PC-9 (cell line): Measurements from ENCODE around the gene CTSW. TPM values are rescaled to one million over a fixed set of nuclear protein-coding genes. Genes with fewer than 3 reads are reported as not detected.

Experiments used
- BruUV-seq: library from RNA; stranded (reverse); fragments of 400-500 nt; replicated peaks from 2 replicates; lab custom pipeline; 2021; lab: Mats Ljungman, UMichigan
- CTCF ChIA-PET: fragments of 300-600 bp; sonication (Branson Sonifier 250); formaldehyde crosslinking; loops from one replicate; lab custom pipeline; 2022; ENCODE audit warnings: antibody characterized with exemption; lab: Charles Lee
- POLR2A ChIA-PET: fragments of 300-600 bp; sonication (Branson Sonifier 250); formaldehyde crosslinking; loops from one replicate; lab custom pipeline; 2022; ENCODE audit warnings: antibody characterized with exemption; ENCODE audit not compliant: unreplicated experiment; lab: Charles Lee
- DNase-seq, 2 experiments: peaks; one replicate each; pipeline versions ENCODE4 v3.0.0 to v3.0.0-alpha.2; 2015 to 2022; ENCODE audit warnings: mixed read lengths in 1 of 2
- H2AFZ ChIP-seq: fragments of 200-600 bp; sonication (generic); 2 replicates; pipeline ENCODE4 v1.8.1; 2017; ENCODE audit warnings: antibody characterized with exemption
- H3F3A ChIP-seq: fragments of 200-600 bp; sonication (generic); 2 replicates; pipeline ENCODE4 v1.8.1; 2017; ENCODE audit warnings: antibody characterized with exemption, mild to moderate bottlenecking, low read depth; ENCODE audit not compliant: insufficient read depth
- H3K27ac ChIP-seq: fragments of 200-600 bp; sonication (generic); 2 replicates; pipeline ENCODE4 v1.6.1; 2016; ENCODE audit warnings: mixed run types
- H3K27me3 ChIP-seq: fragments of 200-600 bp; sonication (generic); 2 replicates; pipeline ENCODE4 v1.6.1; 2016; ENCODE audit warnings: low read depth, mixed run types; ENCODE audit not compliant: insufficient read depth
- H3K36me3 ChIP-seq: fragments of 200-600 bp; sonication (generic); 2 replicates; pipeline ENCODE4 v1.6.1; 2016; ENCODE audit warnings: low read depth, mixed run types
- H3K4me1 ChIP-seq: fragments of 200-600 bp; sonication (generic); replicated peaks from 2 replicates; pipeline ENCODE4 v1.6.1; 2016; ENCODE audit warnings: mixed run types; ENCODE audit not compliant: insufficient read depth
- H3K4me2 ChIP-seq: fragments of 200-600 bp; sonication (generic); 2 replicates; pipeline ENCODE4 v1.6.1; 2017; ENCODE audit warnings: mixed run types
- H3K4me3 ChIP-seq: fragments of 200-600 bp; sonication (generic); 2 replicates; pipeline ENCODE4 v1.6.1; 2016; ENCODE audit warnings: mixed run types
- H3K79me2 ChIP-seq: fragments of 200-600 bp; sonication (generic); 2 replicates; pipeline ENCODE4 v1.6.1; 2017; ENCODE audit warnings: low read depth, mixed run types
- H3K9me2 ChIP-seq: fragments of 200-600 bp; sonication (generic); 2 replicates; pipeline ENCODE4 v1.8.1; 2017; ENCODE audit warnings: mild to moderate bottlenecking; ENCODE audit not compliant: insufficient read depth
- H3K9me3 ChIP-seq: fragments of 200-600 bp; sonication (generic); 2 replicates; pipeline ENCODE4 v1.8.1; 2016; ENCODE audit warnings: low read depth; ENCODE audit not compliant: insufficient read depth
- H4K20me1 ChIP-seq: fragments of 200-600 bp; sonication (generic); 2 replicates; pipeline ENCODE4 v1.8.1; 2017; ENCODE audit not compliant: insufficient read depth
- CTCF ChIP-seq: fragments of 200-600 bp; sonication (generic); conservative IDR thresholded peaks from 2 replicates; pipeline ENCODE4 v1.6.1; 2017; ENCODE audit warnings: mixed run types, antibody characterized with exemption, mild to moderate bottlenecking, moderate library complexity
- EZH2 ChIP-seq: fragments of 200-600 bp; sonication (generic); IDR thresholded peaks from 2 replicates; pipeline ENCODE4 v1.8.0; 2017; ENCODE audit warnings: antibody characterized with exemption, low read depth
- intact Hi-C: fragments of 100-400 bp; cut with micrococcal nuclease; formaldehyde crosslinking; loops from one replicate; pipeline ENCODE4 v1.10.0; 2022; ENCODE audit not compliant: unreplicated experiment
- total RNA-seq: library from RNA; stranded (reverse); gene quantifications from 2 replicates; pipeline ENCODE4 v1.2.3, GENCODE V29; 2021

Gene CTSW
- total RNA-seq, 1 experiment from 2014 or later, result not detected

GRCh38 chr11:65927904-65928397 is 48.3 kb downstream of the CTSW start:
- Histone ChIP-seq H3K9me3 (no peaks in the 10 kb centered on the region), H3K36me3 (no peaks in the 10 kb centered on the region), H3K27me3 (no peaks in the 10 kb centered on the region), H3K9me2 (no peaks in the 10 kb centered on the region), H3K27ac (no peak overlapping the region), H3K79me2 (no peaks in the 10 kb centered on the region), H2AFZ (no peak overlapping the region), H3K4me2 (no peak overlapping the region), H3K4me1 (no peaks in the 10 kb centered on the region), H3K4me3 (no peak overlapping the region), H3F3A (peaks cover 18% of the 10 kb centered on the region; the same call in 1 of the 2 replicates), H4K20me1 (no peaks in the 10 kb centered on the region)
- POLR2A ChIA-PET, result no interaction called here
- no peak for TF ChIP-seq EZH2
- no peak for TF ChIP-seq CTCF
- CTCF ChIA-PET, result no interaction called here
- BruUV-seq, result no TSS peak
- intact Hi-C loops, result no loop called here
- DNase-seq, result no peak

- Histone ChIP-seq H3K9me2 (no peaks in the 10 kb centered on the region), H3F3A (peaks cover 18% of the 10 kb centered on the region; the same call in 1 of the 2 replicates), H3K9me3 (no peaks in the 10 kb centered on the region), H3K4me3 (no peak overlapping the region), H3K4me1 (no peaks in the 10 kb centered on the region), H3K79me2 (no peaks in the 10 kb centered on the region), H3K4me2 (no peak overlapping the region), H3K27me3 (no peaks in the 10 kb centered on the region), H3K27ac (no peak overlapping the region), H2AFZ (no peak overlapping the region), H3K36me3 (no peaks in the 10 kb centered on the region), H4K20me1 (no peaks in the 10 kb centered on the region)
- intact Hi-C loops, result no loop called here
- TF ChIP-seq CTCF (no peak), EZH2 (no peak)
- no peak for DNase-seq
- POLR2A ChIA-PET, result interaction anchor here (0.5 kb wide), 1 partner anchor 217 kb away, joined by 21 read pairs; no protein-coding TSS in a partner anchor
- CTCF ChIA-PET, result no interaction called here
- no TSS peak for BruUV-seq
These were observed 49.0 kb downstream of the CTSW start for GRCh38 chr11:65928667-65929066.

- Histone ChIP-seq H3K79me2 (no peaks in the 10 kb centered on the region), H2AFZ (no peak overlapping the region), H3F3A (peaks cover 9% of the 10 kb centered on the region; the same call in 1 of the 2 replicates), H3K9me3 (no peaks in the 10 kb centered on the region), H3K36me3 (no peaks in the 10 kb centered on the region), H4K20me1 (no peaks in the 10 kb centered on the region), H3K4me2 (no peak overlapping the region), H3K4me3 (no peak overlapping the region), H3K4me1 (no peaks in the 10 kb centered on the region), H3K27me3 (no peaks in the 10 kb centered on the region), H3K27ac (no peak overlapping the region), H3K9me2 (no peaks in the 10 kb centered on the region)
- CTCF ChIA-PET, result interaction anchor here (0.6 to 1.2 kb wide), 2 partner anchors 20 to 337 kb away, joined by 3 to 6 read pairs; no protein-coding TSS in a partner anchor
- TF ChIP-seq CTCF, result no peak
- TF ChIP-seq EZH2, result no peak
- POLR2A ChIA-PET, result no interaction called here
- intact Hi-C loops, result no loop called here
- BruUV-seq, result no TSS peak
- DNase-seq, result no peak
These were observed 52.3 kb downstream of the CTSW start for GRCh38 chr11:65931773-65932557.
